ENCODE measurements around the gene PCDHGA9. TPM values are rescaled to one million over a fixed set of nuclear protein-coding genes. Genes with fewer than 3 reads are reported as not detected.

The PCDHGA9 gene
- total and polyA plus RNA-seq, 9 of the 15 experiments (the other 6 are each of a cell fraction or from before 2014, with no cell fraction given): 0.03 to 0.18 (median 0.11) TPM; not detected in 2

DNA sequence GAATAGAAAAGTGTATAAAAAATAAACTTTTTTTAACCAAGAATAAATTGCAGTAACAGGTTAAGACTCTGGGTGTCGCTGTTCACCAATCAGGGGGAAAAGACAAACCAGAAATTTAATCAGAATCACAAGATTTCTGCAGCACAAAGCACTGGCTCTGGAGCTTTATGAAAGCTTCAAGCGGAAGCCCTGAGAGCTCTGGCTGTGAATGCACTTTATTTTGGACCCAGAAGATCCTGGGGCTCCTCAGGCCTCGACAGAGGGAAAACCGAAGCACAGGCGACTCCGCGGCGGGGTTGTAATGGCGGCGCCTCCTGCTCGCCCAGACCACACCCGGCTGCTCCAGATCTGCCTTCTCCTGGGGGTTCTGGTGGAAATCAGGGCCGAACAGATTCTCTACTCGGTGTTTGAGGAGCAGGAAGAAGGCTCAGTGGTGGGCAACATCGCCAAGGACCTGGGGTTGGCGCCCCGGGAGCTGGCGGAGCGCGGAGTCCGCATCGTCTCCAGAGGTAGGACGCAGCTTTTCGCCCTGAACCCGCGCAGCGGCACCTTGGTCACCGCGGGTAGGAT lies 47.6 kb upstream of the PCDHGA9 start, which contains the start of gene PCDHGA4 (continued):
- TF ChIP-seq, protein P1, sequence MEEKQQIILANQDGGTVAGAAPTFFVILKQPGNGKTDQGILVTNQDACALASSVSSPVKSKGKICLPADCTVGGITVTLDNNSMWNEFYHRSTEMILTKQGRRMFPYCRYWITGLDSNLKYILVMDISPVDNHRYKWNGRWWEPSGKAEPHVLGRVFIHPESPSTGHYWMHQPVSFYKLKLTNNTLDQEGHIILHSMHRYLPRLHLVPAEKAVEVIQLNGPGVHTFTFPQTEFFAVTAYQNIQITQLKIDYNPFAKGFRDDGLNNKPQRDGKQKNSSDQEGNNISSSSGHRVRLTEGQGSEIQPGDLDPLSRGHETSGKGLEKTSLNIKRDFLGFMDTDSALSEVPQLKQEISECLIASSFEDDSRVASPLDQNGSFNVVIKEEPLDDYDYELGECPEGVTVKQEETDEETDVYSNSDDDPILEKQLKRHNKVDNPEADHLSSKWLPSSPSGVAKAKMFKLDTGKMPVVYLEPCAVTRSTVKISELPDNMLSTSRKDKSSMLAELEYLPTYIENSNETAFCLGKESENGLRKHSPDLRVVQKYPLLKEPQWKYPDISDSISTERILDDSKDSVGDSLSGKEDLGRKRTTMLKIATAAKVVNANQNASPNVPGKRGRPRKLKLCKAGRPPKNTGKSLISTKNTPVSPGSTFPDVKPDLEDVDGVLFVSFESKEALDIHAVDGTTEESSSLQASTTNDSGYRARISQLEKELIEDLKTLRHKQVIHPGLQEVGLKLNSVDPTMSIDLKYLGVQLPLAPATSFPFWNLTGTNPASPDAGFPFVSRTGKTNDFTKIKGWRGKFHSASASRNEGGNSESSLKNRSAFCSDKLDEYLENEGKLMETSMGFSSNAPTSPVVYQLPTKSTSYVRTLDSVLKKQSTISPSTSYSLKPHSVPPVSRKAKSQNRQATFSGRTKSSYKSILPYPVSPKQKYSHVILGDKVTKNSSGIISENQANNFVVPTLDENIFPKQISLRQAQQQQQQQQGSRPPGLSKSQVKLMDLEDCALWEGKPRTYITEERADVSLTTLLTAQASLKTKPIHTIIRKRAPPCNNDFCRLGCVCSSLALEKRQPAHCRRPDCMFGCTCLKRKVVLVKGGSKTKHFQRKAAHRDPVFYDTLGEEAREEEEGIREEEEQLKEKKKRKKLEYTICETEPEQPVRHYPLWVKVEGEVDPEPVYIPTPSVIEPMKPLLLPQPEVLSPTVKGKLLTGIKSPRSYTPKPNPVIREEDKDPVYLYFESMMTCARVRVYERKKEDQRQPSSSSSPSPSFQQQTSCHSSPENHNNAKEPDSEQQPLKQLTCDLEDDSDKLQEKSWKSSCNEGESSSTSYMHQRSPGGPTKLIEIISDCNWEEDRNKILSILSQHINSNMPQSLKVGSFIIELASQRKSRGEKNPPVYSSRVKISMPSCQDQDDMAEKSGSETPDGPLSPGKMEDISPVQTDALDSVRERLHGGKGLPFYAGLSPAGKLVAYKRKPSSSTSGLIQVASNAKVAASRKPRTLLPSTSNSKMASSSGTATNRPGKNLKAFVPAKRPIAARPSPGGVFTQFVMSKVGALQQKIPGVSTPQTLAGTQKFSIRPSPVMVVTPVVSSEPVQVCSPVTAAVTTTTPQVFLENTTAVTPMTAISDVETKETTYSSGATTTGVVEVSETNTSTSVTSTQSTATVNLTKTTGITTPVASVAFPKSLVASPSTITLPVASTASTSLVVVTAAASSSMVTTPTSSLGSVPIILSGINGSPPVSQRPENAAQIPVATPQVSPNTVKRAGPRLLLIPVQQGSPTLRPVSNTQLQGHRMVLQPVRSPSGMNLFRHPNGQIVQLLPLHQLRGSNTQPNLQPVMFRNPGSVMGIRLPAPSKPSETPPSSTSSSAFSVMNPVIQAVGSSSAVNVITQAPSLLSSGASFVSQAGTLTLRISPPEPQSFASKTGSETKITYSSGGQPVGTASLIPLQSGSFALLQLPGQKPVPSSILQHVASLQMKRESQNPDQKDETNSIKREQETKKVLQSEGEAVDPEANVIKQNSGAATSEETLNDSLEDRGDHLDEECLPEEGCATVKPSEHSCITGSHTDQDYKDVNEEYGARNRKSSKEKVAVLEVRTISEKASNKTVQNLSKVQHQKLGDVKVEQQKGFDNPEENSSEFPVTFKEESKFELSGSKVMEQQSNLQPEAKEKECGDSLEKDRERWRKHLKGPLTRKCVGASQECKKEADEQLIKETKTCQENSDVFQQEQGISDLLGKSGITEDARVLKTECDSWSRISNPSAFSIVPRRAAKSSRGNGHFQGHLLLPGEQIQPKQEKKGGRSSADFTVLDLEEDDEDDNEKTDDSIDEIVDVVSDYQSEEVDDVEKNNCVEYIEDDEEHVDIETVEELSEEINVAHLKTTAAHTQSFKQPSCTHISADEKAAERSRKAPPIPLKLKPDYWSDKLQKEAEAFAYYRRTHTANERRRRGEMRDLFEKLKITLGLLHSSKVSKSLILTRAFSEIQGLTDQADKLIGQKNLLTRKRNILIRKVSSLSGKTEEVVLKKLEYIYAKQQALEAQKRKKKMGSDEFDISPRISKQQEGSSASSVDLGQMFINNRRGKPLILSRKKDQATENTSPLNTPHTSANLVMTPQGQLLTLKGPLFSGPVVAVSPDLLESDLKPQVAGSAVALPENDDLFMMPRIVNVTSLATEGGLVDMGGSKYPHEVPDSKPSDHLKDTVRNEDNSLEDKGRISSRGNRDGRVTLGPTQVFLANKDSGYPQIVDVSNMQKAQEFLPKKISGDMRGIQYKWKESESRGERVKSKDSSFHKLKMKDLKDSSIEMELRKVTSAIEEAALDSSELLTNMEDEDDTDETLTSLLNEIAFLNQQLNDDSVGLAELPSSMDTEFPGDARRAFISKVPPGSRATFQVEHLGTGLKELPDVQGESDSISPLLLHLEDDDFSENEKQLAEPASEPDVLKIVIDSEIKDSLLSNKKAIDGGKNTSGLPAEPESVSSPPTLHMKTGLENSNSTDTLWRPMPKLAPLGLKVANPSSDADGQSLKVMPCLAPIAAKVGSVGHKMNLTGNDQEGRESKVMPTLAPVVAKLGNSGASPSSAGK (IDR thresholded peaks at IDR 0.05): 0 out of 2 replicates have a peak, but pooled peaks have one; percentile 16
- TF ChIP-seq, protein P2, sequence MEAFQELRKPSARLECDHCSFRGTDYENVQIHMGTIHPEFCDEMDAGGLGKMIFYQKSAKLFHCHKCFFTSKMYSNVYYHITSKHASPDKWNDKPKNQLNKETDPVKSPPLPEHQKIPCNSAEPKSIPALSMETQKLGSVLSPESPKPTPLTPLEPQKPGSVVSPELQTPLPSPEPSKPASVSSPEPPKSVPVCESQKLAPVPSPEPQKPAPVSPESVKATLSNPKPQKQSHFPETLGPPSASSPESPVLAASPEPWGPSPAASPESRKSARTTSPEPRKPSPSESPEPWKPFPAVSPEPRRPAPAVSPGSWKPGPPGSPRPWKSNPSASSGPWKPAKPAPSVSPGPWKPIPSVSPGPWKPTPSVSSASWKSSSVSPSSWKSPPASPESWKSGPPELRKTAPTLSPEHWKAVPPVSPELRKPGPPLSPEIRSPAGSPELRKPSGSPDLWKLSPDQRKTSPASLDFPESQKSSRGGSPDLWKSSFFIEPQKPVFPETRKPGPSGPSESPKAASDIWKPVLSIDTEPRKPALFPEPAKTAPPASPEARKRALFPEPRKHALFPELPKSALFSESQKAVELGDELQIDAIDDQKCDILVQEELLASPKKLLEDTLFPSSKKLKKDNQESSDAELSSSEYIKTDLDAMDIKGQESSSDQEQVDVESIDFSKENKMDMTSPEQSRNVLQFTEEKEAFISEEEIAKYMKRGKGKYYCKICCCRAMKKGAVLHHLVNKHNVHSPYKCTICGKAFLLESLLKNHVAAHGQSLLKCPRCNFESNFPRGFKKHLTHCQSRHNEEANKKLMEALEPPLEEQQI (IDR thresholded peaks at IDR 0.05): no peak
- TF ChIP-seq ZNF217 (CRISPR knock-in tag; IDR thresholded peaks at IDR 0.05) (no peak), PTBP1 (IDR thresholded peaks at IDR 0.05; ENCODE audit: low read depth, low read length) (no peak), HMGN3 (IDR thresholded peaks at IDR 0.05; ENCODE audit: borderline replicate concordance, extremely low read depth, insufficient read length, low read depth, low read length) (no peak), FOS (IDR thresholded peaks at IDR 0.05; ENCODE audit: extremely low read depth, insufficient read length) (no peak), L3MBTL2 (IDR thresholded peaks at IDR 0.05) (peak; percentile 62; the same call in 1 of the 2 replicates), TRIM24 (IDR thresholded peaks at IDR 0.05) (no peak)
- TF ChIP-seq, protein P3, sequence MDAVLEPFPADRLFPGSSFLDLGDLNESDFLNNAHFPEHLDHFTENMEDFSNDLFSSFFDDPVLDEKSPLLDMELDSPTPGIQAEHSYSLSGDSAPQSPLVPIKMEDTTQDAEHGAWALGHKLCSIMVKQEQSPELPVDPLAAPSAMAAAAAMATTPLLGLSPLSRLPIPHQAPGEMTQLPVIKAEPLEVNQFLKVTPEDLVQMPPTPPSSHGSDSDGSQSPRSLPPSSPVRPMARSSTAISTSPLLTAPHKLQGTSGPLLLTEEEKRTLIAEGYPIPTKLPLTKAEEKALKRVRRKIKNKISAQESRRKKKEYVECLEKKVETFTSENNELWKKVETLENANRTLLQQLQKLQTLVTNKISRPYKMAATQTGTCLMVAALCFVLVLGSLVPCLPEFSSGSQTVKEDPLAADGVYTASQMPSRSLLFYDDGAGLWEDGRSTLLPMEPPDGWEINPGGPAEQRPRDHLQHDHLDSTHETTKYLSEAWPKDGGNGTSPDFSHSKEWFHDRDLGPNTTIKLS (IDR thresholded peaks at IDR 0.05; ENCODE audit: borderline replicate concordance, low read depth): no peak
- TF ChIP-seq, protein P4, sequence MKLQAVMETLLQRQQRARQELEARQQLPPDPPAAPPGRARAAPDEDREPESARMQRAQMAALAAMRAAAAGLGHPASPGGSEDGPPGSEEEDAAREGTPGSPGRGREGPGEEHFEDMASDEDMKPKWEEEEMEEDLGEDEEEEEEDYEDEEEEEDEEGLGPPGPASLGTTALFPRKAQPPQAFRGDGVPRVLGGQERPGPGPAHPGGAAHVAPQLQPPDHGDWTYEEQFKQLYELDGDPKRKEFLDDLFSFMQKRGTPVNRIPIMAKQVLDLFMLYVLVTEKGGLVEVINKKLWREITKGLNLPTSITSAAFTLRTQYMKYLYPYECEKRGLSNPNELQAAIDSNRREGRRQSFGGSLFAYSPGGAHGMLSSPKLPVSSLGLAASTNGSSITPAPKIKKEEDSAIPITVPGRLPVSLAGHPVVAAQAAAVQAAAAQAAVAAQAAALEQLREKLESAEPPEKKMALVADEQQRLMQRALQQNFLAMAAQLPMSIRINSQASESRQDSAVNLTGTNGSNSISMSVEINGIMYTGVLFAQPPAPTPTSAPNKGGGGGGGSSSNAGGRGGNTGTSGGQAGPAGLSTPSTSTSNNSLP (IDR thresholded peaks at IDR 0.05; ENCODE audit: borderline replicate concordance, low read depth, low read length): no peak
